GM18498 (cell line): ENCODE data around the gene ALG14.

ENCODE experiments used
- ATAC-seq: cut with Tn5 transposase; IDR thresholded peaks from one replicate; pipeline ENCODE4 v1.9.1; 2021; ENCODE audit warnings: mild to moderate bottlenecking, moderate library complexity; ENCODE audit not compliant: unreplicated experiment

The ALG14 gene

DNA sequence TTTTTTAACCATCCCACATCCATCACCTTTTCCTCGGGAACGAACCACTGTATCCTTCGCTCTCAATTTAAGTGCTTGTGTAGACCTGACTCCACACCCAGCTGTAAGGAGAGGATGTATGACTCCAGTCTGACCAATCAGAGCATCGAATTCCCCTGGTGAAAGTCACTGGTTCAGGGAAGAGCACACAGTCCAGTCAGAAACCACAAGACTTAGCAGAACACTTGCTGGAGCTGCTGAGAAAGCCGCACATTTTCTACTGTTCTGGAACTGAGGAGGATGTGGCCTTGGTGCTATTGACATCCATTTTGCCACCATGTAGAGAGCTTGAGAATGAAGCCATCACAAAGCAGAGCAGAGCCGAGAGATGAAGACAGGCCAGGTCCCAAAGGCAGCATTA is 86.0 kb downstream of the ALG14 start:
- no peak for ATAC-seq

DNA sequence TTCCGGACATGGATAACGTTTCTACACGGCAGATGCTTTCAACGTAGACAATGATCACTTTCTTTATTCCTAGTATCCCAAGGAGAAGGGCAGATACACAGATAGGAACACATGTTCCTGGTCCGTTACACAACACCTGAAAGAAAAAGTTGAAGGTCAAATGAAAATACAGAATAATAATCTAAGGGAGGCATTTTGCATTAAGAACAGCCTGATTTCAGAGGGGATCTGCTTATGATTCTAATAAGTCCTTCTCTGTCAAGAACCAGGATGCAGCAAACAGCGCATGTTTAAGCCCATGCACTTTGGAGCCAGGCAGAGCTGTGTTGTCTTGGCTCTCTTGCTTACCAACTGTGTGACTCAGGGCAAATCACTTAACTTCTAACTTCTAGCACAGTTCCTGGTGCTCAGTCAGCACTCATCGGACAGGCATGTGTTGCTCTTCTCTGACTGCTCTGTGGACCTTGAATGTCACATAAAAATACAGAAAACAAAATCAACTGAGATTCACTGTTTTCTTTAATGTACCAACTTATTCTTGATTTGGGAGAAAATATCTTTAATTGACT is 89.5 kb downstream of the ALG14 start:
- ATAC-seq: no peak

DNA sequence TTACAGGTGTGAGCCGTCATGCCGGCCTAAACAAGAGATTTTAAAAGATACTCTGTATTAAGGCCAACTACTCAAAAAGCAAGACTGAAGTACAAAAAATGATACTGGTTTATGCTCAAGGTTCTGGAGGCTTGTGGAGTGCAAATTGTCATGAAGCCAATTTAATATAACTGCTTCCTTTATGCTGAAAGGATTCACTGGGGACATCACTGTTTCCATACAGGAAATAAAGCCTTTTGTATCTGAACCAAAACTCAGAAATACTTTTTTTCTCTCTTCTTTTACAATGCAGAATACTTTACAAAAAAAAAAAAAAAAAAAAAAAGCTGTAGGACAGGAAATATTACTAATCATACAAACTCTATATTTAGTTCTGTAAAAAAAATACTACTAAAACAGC is 90.4 kb downstream of the ALG14 start:
- ATAC-seq: no peak

DNA sequence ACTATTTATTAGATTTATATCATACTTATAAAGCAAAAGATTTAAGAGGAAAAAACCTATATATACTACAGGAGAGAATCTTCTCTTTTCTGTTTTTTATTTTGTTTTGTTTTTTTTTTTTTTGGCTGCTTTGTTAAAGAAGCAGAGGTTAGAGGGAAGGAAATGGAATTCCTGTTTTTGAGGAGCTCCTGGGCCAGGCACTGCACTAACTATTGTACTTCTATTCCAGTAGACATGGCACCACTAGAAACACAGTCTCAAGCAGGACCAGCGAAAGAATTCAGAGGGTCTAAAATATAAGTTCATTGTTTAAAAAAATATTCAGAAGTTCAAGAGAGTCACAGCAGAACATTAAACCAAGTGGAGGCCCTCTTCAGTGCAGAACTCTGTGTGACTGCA is 91.2 kb downstream of the ALG14 start:
- no peak for ATAC-seq

DNA sequence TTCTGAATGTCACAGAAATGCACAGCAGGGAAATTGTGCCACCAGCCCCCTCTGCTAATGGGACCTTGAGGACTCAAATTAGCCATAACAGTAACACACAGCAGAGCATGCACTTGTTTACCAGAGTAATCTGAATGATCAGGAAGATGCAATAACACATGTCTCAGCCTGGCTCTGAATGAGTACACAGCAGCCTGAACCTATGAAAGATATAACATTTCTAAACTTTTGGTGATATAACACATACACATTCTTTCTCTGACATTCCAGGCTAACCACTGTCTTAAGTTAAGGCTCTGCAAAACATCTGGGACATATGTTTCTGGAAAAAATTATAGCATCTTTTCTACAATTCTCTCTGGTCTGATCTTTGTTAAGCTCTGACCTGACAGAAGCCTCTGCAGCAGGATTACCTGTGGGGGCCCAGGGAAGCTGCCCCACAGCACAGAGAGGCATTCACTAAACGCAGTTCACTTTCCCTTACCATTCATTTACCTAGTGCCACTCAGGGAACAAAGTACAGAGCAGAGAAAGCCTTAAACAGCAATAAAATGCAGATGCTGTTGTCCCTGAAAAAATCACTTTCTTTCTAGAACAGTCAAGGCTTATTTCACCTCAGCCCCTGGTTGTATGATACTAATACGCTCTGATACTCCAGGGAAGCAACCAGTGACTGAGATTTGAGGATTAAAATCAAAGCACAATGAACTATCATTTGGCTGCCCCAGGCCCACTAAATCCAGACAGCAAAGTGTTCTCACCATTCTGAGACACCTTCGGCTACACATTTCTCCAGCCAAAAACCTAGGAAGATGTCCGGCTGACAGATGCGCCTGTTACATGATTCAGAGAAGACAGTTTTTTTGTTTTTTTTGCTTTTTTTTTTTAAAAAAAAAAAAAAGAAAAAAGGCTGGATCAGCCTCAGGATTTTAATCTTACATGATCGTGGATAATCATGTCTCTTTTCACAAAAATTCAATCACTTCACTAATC is 91.9 kb downstream of the ALG14 start:
- ATAC-seq: no peak

DNA sequence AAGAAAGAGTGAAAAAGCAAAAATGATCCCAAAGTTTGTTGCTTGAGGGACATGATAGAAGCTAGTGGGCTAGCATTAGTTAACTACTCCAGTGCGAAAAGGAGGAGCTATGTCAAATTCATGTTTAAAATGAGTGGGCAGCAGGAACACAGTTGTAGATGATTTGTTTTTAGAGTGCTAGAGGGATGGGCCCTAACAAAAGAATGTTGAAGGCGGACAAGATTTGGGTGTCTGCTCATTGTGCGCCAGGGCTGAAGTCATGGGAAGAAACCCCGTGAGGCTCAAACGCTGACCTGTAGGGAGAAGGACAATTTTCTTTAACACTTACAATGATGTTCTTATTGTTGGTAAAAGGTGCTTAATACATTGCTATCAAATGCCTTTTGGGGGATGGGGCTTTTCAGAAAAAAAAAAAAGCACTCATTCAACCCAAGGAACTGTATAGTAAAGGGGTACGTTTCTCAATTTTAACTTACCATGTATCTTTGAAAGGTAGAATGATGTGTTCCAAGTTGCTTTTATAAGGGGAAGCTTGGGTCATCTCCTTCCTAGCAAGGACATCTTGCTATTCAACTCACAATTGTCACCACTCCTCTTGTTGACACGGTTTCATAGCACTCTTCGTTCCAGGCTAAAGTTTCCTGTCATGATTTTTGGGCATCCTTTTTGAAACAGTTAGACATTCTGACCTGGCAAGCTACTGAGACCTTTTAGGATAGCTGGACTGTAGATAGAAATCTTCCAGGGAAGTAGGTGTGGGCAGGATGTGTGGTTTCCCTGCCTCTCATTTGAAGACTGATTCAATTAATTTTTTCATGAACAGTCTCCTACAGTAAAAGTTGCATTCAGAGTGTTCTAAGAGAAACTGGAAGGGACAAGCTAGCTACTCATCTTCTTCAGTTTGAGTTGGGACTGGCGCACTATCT is 92.8 kb downstream of the ALG14 start:
- no peak for ATAC-seq

DNA sequence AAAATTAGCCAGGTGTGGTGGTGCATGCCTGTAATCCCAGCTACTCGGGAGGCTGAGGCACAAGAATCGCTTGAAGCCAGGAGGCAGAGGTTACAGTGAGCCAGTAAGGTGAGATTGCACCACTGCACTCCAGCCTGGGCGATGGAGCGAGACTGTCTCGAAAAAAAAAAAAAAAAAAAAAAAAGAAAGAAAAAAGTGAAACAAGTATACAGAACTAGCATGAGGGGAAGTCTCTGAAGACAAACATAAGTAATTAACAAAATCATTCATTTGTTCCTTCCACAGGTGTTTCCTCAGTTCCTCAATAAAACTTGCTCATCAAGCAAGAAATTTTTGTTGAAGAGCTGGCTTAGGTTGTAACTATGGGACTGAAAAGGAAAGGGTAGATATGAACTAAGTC is 93.6 kb downstream of the ALG14 start:
- no peak for ATAC-seq

DNA sequence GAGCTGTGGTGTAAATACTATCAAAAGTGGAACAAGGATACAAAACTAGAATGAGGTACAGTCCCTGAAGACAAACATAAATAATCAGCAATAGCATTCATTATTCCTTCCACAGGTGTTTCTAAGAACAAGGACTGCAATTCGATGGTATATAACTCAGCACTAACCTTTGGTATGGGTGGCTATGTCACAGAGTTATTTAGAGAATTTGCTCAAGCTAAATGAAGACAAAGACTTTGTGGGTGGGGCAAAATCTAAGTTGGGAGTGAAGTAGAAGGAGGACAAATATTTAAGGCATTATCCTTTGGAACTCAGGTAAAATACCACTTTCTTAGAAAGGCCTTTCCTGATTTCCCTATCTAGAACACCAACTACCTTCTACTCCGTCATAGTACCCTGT is 94.3 kb downstream of the ALG14 start:
- no peak for ATAC-seq

DNA sequence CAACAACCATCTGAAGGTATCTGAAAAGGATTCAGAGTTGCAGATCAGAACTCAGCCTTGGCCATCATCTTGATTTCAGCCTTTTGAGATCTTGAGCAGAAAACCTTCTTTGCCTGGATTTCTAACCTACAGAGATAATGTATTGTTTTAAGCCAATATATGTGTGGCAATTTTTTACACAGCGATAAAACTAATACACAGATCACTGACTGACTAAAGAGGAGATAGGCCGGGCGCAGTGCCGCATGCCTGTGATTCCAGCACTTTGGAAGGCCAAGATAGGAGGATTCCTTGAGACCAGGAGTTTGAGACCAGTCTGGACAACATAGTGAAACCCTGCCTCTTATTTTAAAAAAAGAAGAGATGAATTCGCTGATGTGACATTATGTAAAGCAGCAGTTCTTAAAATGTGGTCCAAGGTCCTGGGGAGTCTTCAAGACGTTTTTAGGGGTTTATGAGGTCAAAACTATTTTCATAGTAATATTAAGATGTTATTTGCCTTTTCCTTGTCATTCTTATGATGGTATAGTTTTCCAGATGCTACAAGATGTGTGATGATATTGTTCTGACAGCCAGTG is 95.7 kb downstream of the ALG14 start:
- ATAC-seq: no peak

DNA sequence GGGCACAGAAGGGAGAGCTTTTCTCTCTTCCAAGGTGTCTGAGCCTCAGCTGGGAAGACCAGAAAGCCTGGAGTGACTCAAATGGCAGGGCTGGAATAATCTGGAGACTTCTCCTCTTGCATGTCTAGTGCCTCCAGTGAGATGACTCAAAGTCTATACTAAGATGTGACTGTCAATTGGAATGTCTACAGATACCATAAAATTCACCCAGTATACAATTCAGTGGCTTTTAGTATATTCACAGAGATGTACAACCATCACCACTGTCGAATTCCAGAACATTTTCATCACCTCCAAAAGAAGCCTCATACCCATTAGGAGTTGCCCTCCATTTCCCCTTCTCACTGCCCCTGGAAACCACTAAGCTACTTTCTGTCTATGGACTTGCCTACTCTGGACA is 97.9 kb downstream of the ALG14 start:
- ATAC-seq: no peak

DNA sequence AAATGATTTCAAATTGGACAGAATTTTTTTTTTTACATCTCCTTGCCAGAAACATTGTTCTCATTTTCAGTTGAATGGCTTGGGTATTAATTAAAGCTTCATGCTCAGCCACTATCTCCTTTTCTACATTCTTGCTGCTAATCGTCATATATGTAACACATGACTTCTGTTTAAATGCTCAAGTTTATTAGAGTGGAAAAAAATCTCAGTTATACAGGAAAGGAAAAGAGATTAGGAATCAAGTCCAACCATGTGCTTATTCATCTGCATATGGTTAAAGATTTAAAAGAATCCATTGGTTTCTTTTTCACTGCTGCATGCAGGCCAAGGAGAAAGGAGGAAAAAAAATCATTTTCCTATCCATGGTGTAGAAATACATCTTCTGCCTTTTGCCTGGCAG is 98.5 kb downstream of the ALG14 start:
- no peak for ATAC-seq

DNA sequence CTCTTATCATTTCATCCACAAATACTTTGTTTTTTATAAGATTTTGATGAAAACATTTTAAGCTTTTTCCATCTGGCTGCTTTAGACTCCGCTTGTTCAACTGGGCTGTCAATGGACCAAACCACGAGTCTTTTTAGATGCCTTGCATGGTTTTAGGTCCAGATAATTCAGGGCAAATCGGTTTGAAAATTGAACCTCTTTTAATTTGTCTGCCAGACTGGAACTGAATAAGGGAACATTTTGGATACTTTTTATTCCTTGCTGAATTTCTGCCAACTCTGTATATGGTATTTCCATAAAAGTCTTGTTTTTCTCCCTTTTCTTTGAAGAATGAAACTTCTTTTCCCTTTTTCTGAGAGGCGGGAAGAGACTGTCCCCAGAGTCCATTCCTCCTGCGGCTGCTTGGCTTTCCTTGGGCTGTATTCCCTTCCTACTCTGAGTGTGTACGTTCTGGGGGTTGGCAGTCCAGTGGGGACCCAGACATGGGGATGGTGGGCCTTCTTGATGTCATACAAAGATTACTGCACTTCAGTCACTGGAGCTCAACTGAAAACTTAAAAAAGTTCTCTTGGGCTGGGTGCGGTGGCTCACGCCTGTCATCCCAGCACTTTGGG is 99.3 kb downstream of the ALG14 start:
- no peak for ATAC-seq

DNA sequence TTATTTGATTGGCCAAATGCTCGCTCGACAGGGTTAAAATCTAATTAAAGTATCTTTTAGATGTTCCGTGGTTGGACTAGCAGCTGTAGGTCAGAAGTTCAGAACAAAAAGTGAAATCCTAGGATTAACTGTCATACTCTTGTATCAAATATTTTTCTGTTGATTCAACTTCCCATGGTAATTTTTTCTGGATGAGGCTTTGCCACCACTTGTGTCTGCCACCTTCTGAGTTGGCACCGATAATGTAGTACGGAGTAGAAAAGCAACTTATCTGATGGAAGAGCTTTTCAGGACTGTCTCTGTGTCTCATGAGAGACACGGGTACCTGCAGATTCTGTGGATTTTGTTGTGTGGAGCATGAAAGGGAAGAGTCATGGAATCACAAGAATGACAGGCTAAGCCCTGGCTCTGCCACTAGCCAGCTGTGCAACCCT is 101.2 kb downstream of the ALG14 start:
- ATAC-seq: no peak

DNA sequence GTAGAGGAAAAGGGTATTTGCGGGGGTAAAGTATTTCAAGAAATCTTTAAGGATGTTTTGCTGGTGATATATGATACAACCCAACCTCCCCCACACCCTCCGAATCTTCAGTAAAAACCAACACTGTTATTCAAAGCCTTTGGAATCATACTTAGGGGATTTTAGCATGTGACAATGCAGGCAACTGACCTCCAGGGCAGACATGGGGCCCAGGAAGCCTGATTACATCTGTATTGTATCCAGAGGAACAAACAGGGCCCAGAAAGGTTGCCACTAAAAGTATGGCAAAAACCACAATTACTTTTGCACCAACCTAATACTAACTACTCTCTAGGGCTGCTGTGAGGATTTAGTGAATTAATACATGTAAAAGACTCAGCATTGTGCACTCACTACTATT is 102.0 kb downstream of the ALG14 start:
- ATAC-seq: no peak

DNA sequence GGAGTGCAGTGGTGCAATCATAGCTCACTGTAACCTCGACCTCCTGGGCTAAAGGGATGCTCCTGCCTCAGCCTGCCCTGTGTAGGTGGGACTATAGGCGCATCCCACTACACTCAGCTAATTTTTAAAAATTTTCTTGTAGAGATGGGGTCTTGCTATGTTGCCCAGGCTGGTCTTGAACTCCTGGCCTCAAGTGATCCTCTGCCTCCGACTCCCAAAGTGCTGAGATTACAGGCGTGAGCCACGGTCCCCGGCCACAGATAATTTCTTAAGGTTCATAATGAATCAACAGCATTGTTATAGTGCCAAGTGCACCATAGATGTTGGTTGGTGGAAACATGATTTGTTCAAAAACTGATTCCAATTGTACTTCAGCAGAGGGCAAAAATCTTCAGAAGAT is 103.6 kb downstream of the ALG14 start:
- ATAC-seq: no peak

DNA sequence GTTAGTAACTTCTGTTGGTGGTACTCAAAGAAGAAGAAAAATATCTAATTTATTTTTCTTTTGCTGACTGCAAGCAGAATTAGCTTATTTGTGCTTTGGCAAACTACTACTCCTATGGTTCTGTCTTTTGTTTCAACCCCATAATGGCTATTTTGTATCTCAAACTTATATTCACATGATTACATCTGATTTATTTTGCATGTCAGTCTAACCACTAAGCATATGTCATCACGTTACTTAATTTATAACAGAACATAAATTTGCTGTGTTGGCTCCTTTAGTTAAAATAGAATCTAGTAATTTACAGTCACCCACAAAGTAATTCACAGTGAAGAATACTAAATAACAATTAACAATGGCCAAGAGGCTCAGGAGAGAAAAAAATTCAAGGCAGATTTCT is 106.7 kb downstream of the ALG14 start:
- no peak for ATAC-seq

DNA sequence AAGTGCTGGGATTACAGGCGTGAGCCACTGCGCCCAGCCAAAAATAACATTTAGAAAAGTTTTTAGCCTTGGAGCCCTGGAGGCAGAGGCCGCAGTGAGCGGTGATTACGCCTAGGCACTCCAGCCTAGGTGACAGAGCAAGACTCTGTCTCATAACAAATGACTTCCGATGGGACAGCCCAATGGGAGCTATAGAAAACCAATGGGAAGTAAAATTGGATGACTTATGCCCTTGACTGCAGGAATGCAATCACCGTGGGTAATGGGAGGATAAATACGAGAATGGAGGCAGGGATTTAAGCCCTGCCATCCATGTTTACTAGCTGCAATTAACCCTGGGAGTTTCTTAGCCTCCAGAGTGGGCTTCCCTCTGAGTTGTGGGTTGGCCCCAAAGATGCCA is 108.9 kb downstream of the ALG14 start:
- no peak for ATAC-seq

DNA sequence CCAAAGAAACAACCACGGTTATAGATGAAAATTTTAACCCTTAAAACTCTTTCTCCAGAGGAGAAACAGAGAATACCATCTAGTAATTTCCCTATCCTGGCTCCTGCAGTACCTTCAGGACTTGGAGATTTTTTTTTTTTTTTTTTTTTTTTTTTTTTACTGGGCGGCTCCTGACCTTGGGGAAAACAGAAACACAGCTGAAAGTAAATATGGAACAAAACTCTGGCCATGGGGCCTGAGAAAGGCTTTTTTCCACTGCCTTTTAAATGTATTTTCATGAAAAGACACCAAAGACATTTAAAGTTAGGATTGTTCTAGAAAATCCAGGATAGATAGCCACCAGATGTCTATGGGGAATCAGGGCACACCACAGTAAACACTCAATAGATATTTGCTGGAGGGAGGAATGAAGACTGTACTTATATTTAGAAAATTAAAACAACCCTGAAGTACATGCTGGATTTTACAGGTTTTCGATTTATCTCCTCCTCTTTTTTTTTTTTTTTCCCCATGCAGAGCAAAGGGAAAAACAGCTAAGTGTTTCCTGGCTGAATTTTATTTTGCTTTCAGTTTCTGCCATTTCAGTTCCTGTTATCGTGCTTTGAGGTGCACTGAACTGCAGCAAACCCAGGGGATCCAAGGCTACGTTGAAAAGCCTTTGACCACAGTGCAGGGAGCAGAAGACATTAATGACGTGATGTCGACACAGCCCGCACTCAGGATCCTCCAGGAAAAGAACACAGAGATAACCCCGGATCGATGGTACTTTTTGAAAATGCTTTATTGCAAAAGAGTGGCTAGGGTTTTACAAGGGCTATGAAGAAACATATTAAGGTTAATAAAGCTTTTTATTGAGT is 110.1 kb downstream of the ALG14 start:
- ATAC-seq: peak; percentile 96

DNA sequence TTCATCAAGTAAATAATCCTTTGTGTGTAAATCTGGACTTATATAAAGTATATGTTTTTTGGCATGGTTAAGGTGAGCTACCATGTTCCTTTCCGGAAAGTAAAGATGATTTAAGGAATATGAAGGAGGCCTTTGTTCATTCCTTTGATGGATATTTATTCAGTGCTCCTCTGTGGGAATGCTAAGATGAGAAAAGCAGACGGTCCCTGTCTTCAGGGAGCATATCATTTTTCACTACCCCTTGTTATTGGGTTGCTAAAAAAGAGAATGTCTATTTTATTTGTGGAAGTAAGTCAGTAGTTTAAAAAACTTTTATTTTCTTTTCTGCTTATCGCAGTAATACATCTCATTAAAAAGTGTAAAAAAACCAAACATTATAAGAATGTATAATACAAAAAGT is 110.8 kb downstream of the ALG14 start:
- no peak for ATAC-seq

DNA sequence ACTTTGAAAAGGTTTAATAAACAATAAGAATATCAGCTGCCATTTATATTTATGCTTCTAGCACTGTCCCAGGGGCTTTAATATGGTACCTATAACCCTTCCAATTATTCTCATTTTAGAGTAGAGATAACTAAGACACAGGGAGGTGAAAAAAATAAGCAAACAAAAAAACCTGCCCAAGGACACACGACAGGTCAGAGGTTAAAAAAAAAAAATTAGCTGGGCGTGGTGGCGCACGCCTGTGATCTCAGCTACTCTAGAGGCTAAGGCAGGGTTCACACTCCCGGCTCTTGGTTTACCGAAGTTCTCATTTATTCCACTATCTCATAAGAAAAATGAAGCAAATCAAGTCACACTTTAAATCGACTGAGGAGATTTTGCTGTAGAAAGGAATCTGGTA is 111.2 kb downstream of the ALG14 start:
- no peak for ATAC-seq
